Gastroesophageal sphincter (tissue), 3 donors: ENCODE measurements around the gene WDR86.

Experiments used
- EP300 ChIP-seq: sonication (generic); formaldehyde crosslinking; IDR thresholded peaks from one replicate; pipeline ENCODE4 v1.6.1; 2017; ENCODE audit warnings: antibody characterized with exemption, mild to moderate bottlenecking
- POLR2A ChIP-seq, 2 donors: fragments of 450-650 bp; IDR thresholded peaks; one replicate each; pipeline ENCODE4 v1.6.1; 2017; ENCODE audit warnings: antibody characterized with exemption in 2 of 2, mild to moderate bottlenecking in 2 of 2, moderate library complexity in 1 of 2
- POLR2AphosphoS5 ChIP-seq: sonication (generic); formaldehyde crosslinking; IDR thresholded peaks from one replicate; pipeline ENCODE4 v1.6.1; 2017; ENCODE audit warnings: antibody characterized with exemption
- TF ChIP-seq, protein P1 (sequence below), 4 experiments: fragments of 200-600 bp in 2 of 4; fragments of 450-650 bp in 2 of 4; sonication (generic) in 1 of 4; IDR thresholded peaks; one replicate each; pipeline ENCODE4 v1.5.1; 2017 to 2019; ENCODE audit warnings: antibody characterized with exemption in 4 of 4, mild to moderate bottlenecking in 2 of 4, moderate library complexity in 2 of 4

DNA sequence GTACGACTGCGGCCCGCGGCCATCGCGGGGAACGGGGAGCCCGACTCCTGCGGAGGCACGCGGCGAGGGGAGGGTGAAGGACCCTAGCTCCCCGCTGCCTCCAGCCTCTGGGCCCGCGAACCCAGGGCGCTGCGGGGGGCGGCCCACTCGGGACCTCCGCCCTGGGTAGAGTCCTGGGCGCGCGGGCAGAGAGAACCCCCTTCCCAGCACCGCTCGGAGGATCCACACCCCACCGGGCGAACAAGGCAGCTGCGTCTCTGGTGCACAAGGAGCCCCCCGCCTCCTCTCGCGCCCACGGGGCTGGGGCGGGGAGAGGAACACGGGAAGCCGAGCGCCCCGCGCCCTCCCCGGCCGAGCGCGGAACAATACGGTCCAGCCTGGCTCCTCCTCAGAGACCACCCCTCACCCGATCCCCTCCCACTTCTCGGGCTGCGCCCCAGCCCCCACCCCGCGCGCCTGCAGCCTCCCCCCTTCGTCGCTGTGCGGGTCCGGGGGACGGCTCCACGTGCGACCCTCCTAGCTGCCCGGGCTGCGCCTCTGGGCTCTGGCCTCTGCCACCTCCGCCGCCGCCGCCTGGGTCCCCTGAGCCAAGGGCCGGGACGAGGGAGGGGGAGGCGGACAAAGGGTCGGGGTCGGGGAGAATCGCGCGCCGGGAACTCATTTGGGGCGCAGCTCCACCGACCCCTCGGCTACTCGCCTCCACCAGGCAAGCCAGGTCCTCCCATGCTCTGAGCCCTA is at the start of gene WDR86:
- TF ChIP-seq POLR2A (IDR thresholded peaks at IDR 0.05) (no peak), POLR2AphosphoS5 (no peak), EP300 (no peak)
- TF ChIP-seq, protein P1, sequence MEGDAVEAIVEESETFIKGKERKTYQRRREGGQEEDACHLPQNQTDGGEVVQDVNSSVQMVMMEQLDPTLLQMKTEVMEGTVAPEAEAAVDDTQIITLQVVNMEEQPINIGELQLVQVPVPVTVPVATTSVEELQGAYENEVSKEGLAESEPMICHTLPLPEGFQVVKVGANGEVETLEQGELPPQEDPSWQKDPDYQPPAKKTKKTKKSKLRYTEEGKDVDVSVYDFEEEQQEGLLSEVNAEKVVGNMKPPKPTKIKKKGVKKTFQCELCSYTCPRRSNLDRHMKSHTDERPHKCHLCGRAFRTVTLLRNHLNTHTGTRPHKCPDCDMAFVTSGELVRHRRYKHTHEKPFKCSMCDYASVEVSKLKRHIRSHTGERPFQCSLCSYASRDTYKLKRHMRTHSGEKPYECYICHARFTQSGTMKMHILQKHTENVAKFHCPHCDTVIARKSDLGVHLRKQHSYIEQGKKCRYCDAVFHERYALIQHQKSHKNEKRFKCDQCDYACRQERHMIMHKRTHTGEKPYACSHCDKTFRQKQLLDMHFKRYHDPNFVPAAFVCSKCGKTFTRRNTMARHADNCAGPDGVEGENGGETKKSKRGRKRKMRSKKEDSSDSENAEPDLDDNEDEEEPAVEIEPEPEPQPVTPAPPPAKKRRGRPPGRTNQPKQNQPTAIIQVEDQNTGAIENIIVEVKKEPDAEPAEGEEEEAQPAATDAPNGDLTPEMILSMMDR (IDR thresholded peaks at IDR 0.05): no peak
